GM23338 (cell line): ENCODE results near the gene MYO5C. TPM values are rescaled to one million over a fixed set of nuclear protein-coding genes. Genes with fewer than 3 reads are reported as not detected.

Source experiments
- ATAC-seq: fragments of 200-7000 bp; cut with Tn5 transposase; 3 replicates; pipeline ENCODE4 v1.9.1; 2020
- DNase-seq: peaks from one replicate; pipeline ENCODE4 v3.0.0-alpha.2; 2015; ENCODE audit warnings: low spot score
- H2AFZ ChIP-seq: fragments of 200-600 bp; sonication (generic); 2 replicates; pipeline ENCODE4 v1.8.0; 2016; ENCODE audit warnings: antibody characterized with exemption, mild to moderate bottlenecking, moderate library complexity
- H3F3A ChIP-seq: fragments of 200-600 bp; sonication (generic); replicated peaks from 2 replicates; pipeline ENCODE4 v1.8.0; 2017; ENCODE audit warnings: antibody characterized with exemption, mixed run types, low read depth
- H3K27ac ChIP-seq: fragments of 200-600 bp; sonication (generic); 2 replicates; pipeline ENCODE4 v1.6.1; 2016; ENCODE audit warnings: low read depth
- H3K27me3 ChIP-seq: fragments of 200-600 bp; sonication (generic); 2 replicates; pipeline ENCODE4 v1.8.0; 2016; ENCODE audit warnings: mild to moderate bottlenecking, mixed run types, moderate library complexity; ENCODE audit not compliant: insufficient read depth
- H3K36me3 ChIP-seq: fragments of 200-600 bp; sonication (generic); 2 replicates; pipeline ENCODE4 v1.8.0; 2016; ENCODE audit warnings: mild to moderate bottlenecking; ENCODE audit not compliant: insufficient read depth
- H3K4me1 ChIP-seq: fragments of 200-600 bp; sonication (generic); 2 replicates; pipeline ENCODE4 v1.8.0; 2016; ENCODE audit warnings: mild to moderate bottlenecking, moderate library complexity; ENCODE audit not compliant: insufficient read depth
- H3K4me2 ChIP-seq: fragments of 200-600 bp; sonication (generic); 2 replicates; pipeline ENCODE4 v1.7.1; 2017; ENCODE audit warnings: mixed run types
- H3K4me3 ChIP-seq: fragments of 200-600 bp; sonication (generic); 2 replicates; pipeline ENCODE4 v1.6.1; 2016; ENCODE audit warnings: mixed run types
- H3K79me2 ChIP-seq: fragments of 200-600 bp; sonication (generic); replicated peaks from 2 replicates; pipeline ENCODE4 v1.8.0; 2017; ENCODE audit warnings: mild to moderate bottlenecking; ENCODE audit not compliant: insufficient read depth
- H3K9me2 ChIP-seq: fragments of 200-600 bp; sonication (generic); 2 replicates; pipeline ENCODE4 v1.8.0; 2017; ENCODE audit not compliant: insufficient read depth
- H4K20me1 ChIP-seq: fragments of 200-600 bp; sonication (generic); replicated peaks from 2 replicates; pipeline ENCODE4 v1.8.0; 2017; ENCODE audit warnings: mild to moderate bottlenecking; ENCODE audit not compliant: insufficient read depth
- H3K27ac Mint-ChIP-seq: 2 replicates; pipeline ENCODE4 v1.8.0; 2020; ENCODE audit warnings: inconsistent platforms, mild to moderate bottlenecking, moderate library complexity, mixed read lengths
- H3K27me3 Mint-ChIP-seq: 3 replicates; pipeline ENCODE4 v1.8.0; 2022; ENCODE audit warnings: low read depth, mild to moderate bottlenecking, moderate library complexity, mixed read lengths, inconsistent platforms; ENCODE audit not compliant: insufficient read depth, poor library complexity
- H3K36me3 Mint-ChIP-seq: 3 replicates; pipeline ENCODE4 v1.8.0; 2021; ENCODE audit warnings: low read depth, mild to moderate bottlenecking, inconsistent platforms, moderate library complexity, mixed read lengths
- H3K4me1 Mint-ChIP-seq: 3 replicates; pipeline ENCODE4 v1.8.0; 2020; ENCODE audit warnings: mild to moderate bottlenecking, inconsistent platforms, mixed read lengths
- H3K4me3 Mint-ChIP-seq: 3 replicates; pipeline ENCODE4 v1.8.0; 2021; ENCODE audit warnings: moderate library complexity, mild to moderate bottlenecking, inconsistent platforms, mixed read lengths
- H3K9me3 Mint-ChIP-seq: 3 replicates; pipeline ENCODE4 v1.8.0; 2020; ENCODE audit warnings: moderate library complexity, mild to moderate bottlenecking, inconsistent platforms, mixed read lengths
- CREB1 ChIP-seq: fragments of 250-450 bp; sonication (Bioruptor Pico); IDR thresholded peaks from 2 replicates; pipeline ENCODE4 v1.5.0; 2020; ENCODE audit warnings: low read depth, mild to moderate bottlenecking, moderate library complexity
- ETS1 ChIP-seq: IDR thresholded peaks from 2 replicates; pipeline ENCODE4 v1.6.1; 2016; ENCODE audit warnings: antibody characterized with exemption
- EZH2 ChIP-seq: fragments of 200-600 bp; sonication (generic); IDR thresholded peaks from one replicate; pipeline ENCODE4 v1.8.0; 2017; ENCODE audit warnings: antibody characterized with exemption, mild to moderate bottlenecking, low read depth; ENCODE audit not compliant: unreplicated experiment
- EZH2phosphoT487 ChIP-seq: fragments of 200-600 bp; sonication (generic); IDR thresholded peaks from one replicate; pipeline ENCODE4 v1.8.1; 2018; ENCODE audit warnings: antibody characterized with exemption; ENCODE audit not compliant: unreplicated experiment
- JUNB ChIP-seq: IDR thresholded peaks from one replicate; pipeline ENCODE4 v1.6.1; 2016; ENCODE audit warnings: antibody characterized with exemption; ENCODE audit not compliant: unreplicated experiment
- NANOG ChIP-seq: IDR thresholded peaks from 2 replicates; pipeline ENCODE4 v1.6.1; 2016; ENCODE audit warnings: antibody characterized with exemption, borderline replicate concordance
- POLR2AphosphoS5 ChIP-seq: IDR thresholded peaks from 2 replicates; pipeline ENCODE4 v1.6.1; 2016; ENCODE audit warnings: antibody characterized with exemption, low read depth
- ZNF114 ChIP-seq: fragments of 250-450 bp; sonication (Bioruptor Pico); IDR thresholded peaks from 2 replicates; pipeline ENCODE4 v1.5.0; 2020; ENCODE audit warnings: mild to moderate bottlenecking, moderate library complexity
- ZNF331 ChIP-seq: fragments of 250-450 bp; sonication (Bioruptor Pico); IDR thresholded peaks from 2 replicates; pipeline ENCODE4 v1.5.0; 2020; ENCODE audit warnings: low read depth, mild to moderate bottlenecking, moderate library complexity
- ZNF462 ChIP-seq: fragments of 250-450 bp; sonication (Bioruptor Pico); IDR thresholded peaks from 2 replicates; pipeline ENCODE4 v1.5.0; 2020; ENCODE audit warnings: mild to moderate bottlenecking, moderate library complexity
- polyA plus RNA-seq: library from polyadenylated mRNA; unstranded; fragments of >200 nt; fragmentation: Nextera tagmentation; extraction: Ambion mirVana; gene quantifications from 2 replicates; pipeline ENCODE4 v1.2.1, GENCODE V29; 2016
- total RNA-seq: library from RNA; depleted of rRNA; stranded (reverse); fragments of >200 nt; shearing (Covaris generic); gene quantifications from 2 replicates; pipeline ENCODE4 v1.2.3, GENCODE V29; 2014
- TF ChIP-seq, protein P1 (sequence below): IDR thresholded peaks from one replicate; pipeline ENCODE4 v1.6.1; 2018; ENCODE audit warnings: antibody characterized with exemption; ENCODE audit not compliant: unreplicated experiment

The MYO5C gene
- total and polyA plus RNA-seq, 2 experiments from 2014 or later: 7.9 to 28.8 TPM

DNA sequence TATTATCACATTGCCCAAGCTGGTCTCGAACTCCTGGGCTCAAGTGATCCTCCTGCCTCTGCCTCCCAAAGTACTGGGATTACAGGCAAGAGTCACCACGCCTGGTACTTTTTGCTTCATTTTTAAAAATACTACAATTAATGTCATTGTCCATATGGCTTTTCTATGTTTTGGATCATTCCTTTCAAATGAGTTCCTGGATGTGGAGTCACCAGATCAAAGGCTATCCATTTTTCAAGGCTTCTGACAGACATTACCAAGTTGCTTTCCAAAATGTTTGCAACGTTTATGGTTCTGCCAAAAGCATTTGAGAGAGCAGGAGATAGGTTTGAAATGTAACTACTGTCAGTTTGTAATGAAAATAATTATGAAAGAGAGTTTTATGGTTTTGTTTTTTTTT lies 148.8 kb downstream of the MYO5C start (continued):
- TF ChIP-seq ZNF462 (CRISPR knock-in tag) (no peak), CREB1 (CRISPR knock-in tag) (no peak), EZH2phosphoT487 (no peak), EZH2 (no peak), NANOG (no peak), ETS1 (no peak)

DNA sequence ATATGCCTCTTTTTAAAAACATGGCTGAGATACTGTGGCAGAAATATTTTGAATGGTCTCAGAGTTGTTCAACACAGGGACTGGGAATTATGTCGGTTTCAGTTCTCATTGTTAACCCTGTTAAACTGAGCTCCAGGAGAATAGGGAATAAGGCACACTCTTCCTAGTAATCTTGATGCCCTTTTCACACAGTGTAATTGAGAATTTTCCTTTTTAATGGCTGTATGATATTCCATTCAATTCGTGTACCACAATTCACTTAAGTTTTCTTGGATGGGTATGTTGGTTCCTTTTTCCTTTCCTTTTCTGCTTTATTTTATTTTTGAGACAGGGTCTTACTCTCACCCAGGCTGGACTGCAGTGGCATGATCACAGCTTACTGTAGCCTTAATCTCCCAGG lies 149.3 kb downstream of the MYO5C start:
- H3K27ac ChIP-seq: no peak overlapping the region
- no peaks in the 10 kb centered on the region for H3K4me1 Mint-ChIP-seq
- TF ChIP-seq ZNF114 (CRISPR knock-in tag) (no peak), ZNF331 (no peak), CREB1 (CRISPR knock-in tag) (no peak), NANOG (no peak), POLR2AphosphoS5 (no peak), JUNB (no peak)
- TF ChIP-seq, protein P1, sequence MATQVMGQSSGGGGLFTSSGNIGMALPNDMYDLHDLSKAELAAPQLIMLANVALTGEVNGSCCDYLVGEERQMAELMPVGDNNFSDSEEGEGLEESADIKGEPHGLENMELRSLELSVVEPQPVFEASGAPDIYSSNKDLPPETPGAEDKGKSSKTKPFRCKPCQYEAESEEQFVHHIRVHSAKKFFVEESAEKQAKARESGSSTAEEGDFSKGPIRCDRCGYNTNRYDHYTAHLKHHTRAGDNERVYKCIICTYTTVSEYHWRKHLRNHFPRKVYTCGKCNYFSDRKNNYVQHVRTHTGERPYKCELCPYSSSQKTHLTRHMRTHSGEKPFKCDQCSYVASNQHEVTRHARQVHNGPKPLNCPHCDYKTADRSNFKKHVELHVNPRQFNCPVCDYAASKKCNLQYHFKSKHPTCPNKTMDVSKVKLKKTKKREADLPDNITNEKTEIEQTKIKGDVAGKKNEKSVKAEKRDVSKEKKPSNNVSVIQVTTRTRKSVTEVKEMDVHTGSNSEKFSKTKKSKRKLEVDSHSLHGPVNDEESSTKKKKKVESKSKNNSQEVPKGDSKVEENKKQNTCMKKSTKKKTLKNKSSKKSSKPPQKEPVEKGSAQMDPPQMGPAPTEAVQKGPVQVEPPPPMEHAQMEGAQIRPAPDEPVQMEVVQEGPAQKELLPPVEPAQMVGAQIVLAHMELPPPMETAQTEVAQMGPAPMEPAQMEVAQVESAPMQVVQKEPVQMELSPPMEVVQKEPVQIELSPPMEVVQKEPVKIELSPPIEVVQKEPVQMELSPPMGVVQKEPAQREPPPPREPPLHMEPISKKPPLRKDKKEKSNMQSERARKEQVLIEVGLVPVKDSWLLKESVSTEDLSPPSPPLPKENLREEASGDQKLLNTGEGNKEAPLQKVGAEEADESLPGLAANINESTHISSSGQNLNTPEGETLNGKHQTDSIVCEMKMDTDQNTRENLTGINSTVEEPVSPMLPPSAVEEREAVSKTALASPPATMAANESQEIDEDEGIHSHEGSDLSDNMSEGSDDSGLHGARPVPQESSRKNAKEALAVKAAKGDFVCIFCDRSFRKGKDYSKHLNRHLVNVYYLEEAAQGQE: no peak

More for the DNA sequence above, 149.3 kb downstream of the MYO5C start:
- H3K27me3 ChIP-seq: no peaks in the 10 kb centered on the region
- Mint-ChIP-seq H3K27me3 (no peaks in the 10 kb centered on the region), H3K27ac (no peak overlapping the region), H3K9me3 (peaks cover 3% of the 10 kb centered on the region; the same call in 1 of the 3 replicates), H3K4me3 (no peak overlapping the region), H3K36me3 (peaks cover 36% of the 10 kb centered on the region)
- H3F3A ChIP-seq: no peaks in the 10 kb centered on the region
- DNase-seq (no peak), ATAC-seq (no peak)
- no peaks in the 10 kb centered on the region for H3K79me2 ChIP-seq
- H3K9me2 ChIP-seq: no peaks in the 10 kb centered on the region
- no peak overlapping the region for H3K4me3 ChIP-seq
- H3K4me2 ChIP-seq: no peak overlapping the region
- H2AFZ ChIP-seq: no peak overlapping the region
- peaks cover 21% of the 10 kb centered on the region for H3K36me3 ChIP-seq
- H3K4me1 ChIP-seq: no peaks in the 10 kb centered on the region
- no peaks in the 10 kb centered on the region for H4K20me1 ChIP-seq
